IMR-90 (cell line): Measurements from ENCODE around the gene PXN. TPM values are rescaled to one million over a fixed set of nuclear protein-coding genes. Genes with fewer than 3 reads are reported as not detected.
A peak's percentile ranks its signal among the peaks of the same experiment; 100 is the strongest.

Experiments
- ATAC-seq: fragments of 200-7000 bp; cut with Tn5 transposase; 2 replicates; pipeline ENCODE4 v1.9.1; 2020; ENCODE audit warnings: low read depth, mild to moderate bottlenecking, moderate library complexity
- BruUV-seq: library from RNA; stranded (reverse); fragments of 400-500 nt; replicated peaks from 2 replicates; lab custom pipeline; 2021; lab: Mats Ljungman, UMichigan
- CTCF ChIA-PET: fragments of 300-600 bp; formaldehyde crosslinking; extraction: SDS; loops from one replicate; lab custom pipeline; 2021; ENCODE audit warnings: antibody characterized with exemption; lab: Yijun Ruan, JAX
- POLR2A ChIA-PET: fragments of 300-600 bp; sonication (Branson Sonifier 250); formaldehyde crosslinking; loops from one replicate; lab custom pipeline; 2022; ENCODE audit warnings: antibody characterized with exemption; ENCODE audit not compliant: unreplicated experiment; lab: Charles Lee
- DNase-seq: peaks from one replicate; pipeline ENCODE4 v3.0.0; 2013
- H2AFZ ChIP-seq: replicated peaks from 2 replicates; pipeline ENCODE3; 2013; ENCODE audit warnings: low read length, mild to moderate bottlenecking; ENCODE audit not compliant: poor library complexity
- H2AK5ac ChIP-seq: 2 replicates; pipeline ENCODE4 v1.6.1; 2013; ENCODE audit warnings: low read depth, low read length, inconsistent platforms
- H2AK9ac ChIP-seq: replicated peaks from 2 replicates; pipeline ENCODE3; 2013; ENCODE audit warnings: mild to moderate bottlenecking, low read depth, low read length, moderate library complexity; ENCODE audit not compliant: poor library complexity
- H2BK120ac ChIP-seq: 2 replicates; pipeline ENCODE4 v1.6.1; 2013; ENCODE audit warnings: low read depth, low read length, inconsistent platforms
- H2BK15ac ChIP-seq: 3 replicates; pipeline ENCODE4 v1.6.1; 2013; ENCODE audit warnings: low read depth, low read length, inconsistent platforms
- H2BK20ac ChIP-seq: 2 replicates; pipeline ENCODE4 v1.6.1; 2013; ENCODE audit warnings: low read depth, mild to moderate bottlenecking, inconsistent platforms, low read length, moderate library complexity
- H2BK5ac ChIP-seq: 2 replicates; pipeline ENCODE4 v1.6.1; 2013; ENCODE audit warnings: mild to moderate bottlenecking, low read depth, low read length, inconsistent platforms; ENCODE audit not compliant: poor library complexity, severe bottlenecking
- H3K14ac ChIP-seq: replicated peaks from 2 replicates; pipeline ENCODE4 v1.6.1; 2013; ENCODE audit warnings: low read depth, low read length, inconsistent platforms
- H3K18ac ChIP-seq: 2 replicates; pipeline ENCODE4 v1.6.1; 2013; ENCODE audit warnings: low read depth, low read length, control low read depth
- H3K23ac ChIP-seq: 2 replicates; pipeline ENCODE4 v1.6.1; 2013; ENCODE audit warnings: low read depth, low read length, inconsistent platforms
- H3K27ac ChIP-seq: 2 replicates; pipeline ENCODE4 v1.5.1; 2013; ENCODE audit warnings: mild to moderate bottlenecking, control low read depth, low read length; ENCODE audit not compliant: insufficient read depth
- H3K27me3 ChIP-seq: 2 replicates; pipeline ENCODE4 v1.6.1; 2013; ENCODE audit warnings: low read length; ENCODE audit not compliant: control insufficient read depth, insufficient read depth
- H3K36me3 ChIP-seq: 2 replicates; pipeline ENCODE4 v1.6.1; 2013; ENCODE audit warnings: low read length, mixed read lengths; ENCODE audit not compliant: control insufficient read depth, insufficient read depth
- H3K4ac ChIP-seq: 2 replicates; pipeline ENCODE4 v1.6.1; 2013; ENCODE audit warnings: low read depth, low read length, inconsistent platforms
- H3K4me1 ChIP-seq: 2 replicates; pipeline ENCODE4 v1.6.1; 2013; ENCODE audit warnings: low read length, mixed read lengths; ENCODE audit not compliant: control insufficient read depth, insufficient read depth
- H3K4me2 ChIP-seq: 2 replicates; pipeline ENCODE4 v1.6.1; 2013; ENCODE audit warnings: low read depth, mild to moderate bottlenecking, control low read depth, low read length, moderate library complexity
- H3K4me3 ChIP-seq: 2 replicates; pipeline ENCODE4 v1.5.1; 2013; ENCODE audit warnings: low read depth, mild to moderate bottlenecking, control low read depth, low read length, moderate library complexity; ENCODE audit not compliant: insufficient read depth
- H3K56ac ChIP-seq: 2 replicates; pipeline ENCODE4 v1.6.1; 2013; ENCODE audit warnings: low read length, inconsistent platforms; ENCODE audit not compliant: insufficient read depth; ENCODE audit errors: extremely low read depth
- H3K79me1 ChIP-seq, 2 experiments: 2 replicates each; pipeline ENCODE4 v1.6.1; 2013; ENCODE audit warnings: low read length in 2 of 2, inconsistent platforms in 1 of 2, low read depth in 1 of 2
- H3K9ac ChIP-seq: 2 replicates; pipeline ENCODE4 v1.6.1; 2013; ENCODE audit warnings: low read depth, low read length, control low read depth
- H3K9me1 ChIP-seq: 2 replicates; pipeline ENCODE4 v1.6.1; 2013; ENCODE audit warnings: low read length, inconsistent platforms; ENCODE audit not compliant: insufficient read depth
- H3K9me3 ChIP-seq: 2 replicates; pipeline ENCODE4 v1.6.1; 2013; ENCODE audit warnings: low read length; ENCODE audit not compliant: control insufficient read depth, insufficient read depth
- H4K20me1 ChIP-seq: 2 replicates; pipeline ENCODE4 v1.6.1; 2013; ENCODE audit warnings: low read length, inconsistent platforms; ENCODE audit not compliant: insufficient read depth
- H4K5ac ChIP-seq: 2 replicates; pipeline ENCODE4 v1.6.1; 2013; ENCODE audit warnings: mild to moderate bottlenecking, low read depth, low read length, control low read depth
- H4K8ac ChIP-seq, 2 experiments: 2 replicates each; pipeline ENCODE4 v1.6.1; 2013; ENCODE audit warnings: low read depth in 2 of 2, low read length in 2 of 2, control low read depth in 1 of 2, inconsistent platforms in 1 of 2
- H4K91ac ChIP-seq: 2 replicates; pipeline ENCODE4 v1.6.1; 2013; ENCODE audit warnings: low read depth, low read length, inconsistent platforms; ENCODE audit not compliant: insufficient read depth
- CEBPB ChIP-seq: IDR thresholded peaks from 2 replicates; pipeline ENCODE4 v1.6.1; 2012; ENCODE audit warnings: low read depth, low read length, improper control_type of control experiment
- MAZ ChIP-seq: IDR thresholded peaks from 2 replicates; pipeline ENCODE4 v1.6.1; 2012; ENCODE audit warnings: low read depth, mild to moderate bottlenecking, low read length, improper control_type of control experiment, moderate library complexity, borderline replicate concordance
- NFE2L2 ChIP-seq: fragments of 150-350 bp; IDR thresholded peaks from 2 replicates; pipeline ENCODE4 v1.6.1; 2016; ENCODE audit warnings: low read depth, mild to moderate bottlenecking, low read length
- SMC3 ChIP-seq: fragments of 150-350 bp; IDR thresholded peaks from 2 replicates; pipeline ENCODE4 v1.6.1; 2016; ENCODE audit warnings: low read depth, mild to moderate bottlenecking, antibody characterized with exemption, low read length, moderate library complexity
- WGBS, 2 experiments: methylation state at CpG; one replicate each; pipeline versions ENCODE4 v1.1.5 to v1.1.7; 2013; ENCODE audit warnings: missing lambda C conversion rate in 2 of 2; ENCODE audit not compliant: insufficient read length in 1 of 2; ENCODE audit errors: extremely low coverage in 2 of 2; 5-methylcytosine and 5-hydroxymethylcytosine counted together
- dilution Hi-C: fragments of 300-500 bp; cut with HindIII; formaldehyde crosslinking; loops from one replicate; pipeline ENCODE4 v1.14.3; 2018; ENCODE audit warnings: low sequenced_read_pairs; ENCODE audit not compliant: unreplicated experiment
- in situ Hi-C: fragments of 300-500 bp; cut with MboI; formaldehyde crosslinking; loops from 3 replicates; pipeline ENCODE4 v1.14.3; 2019; ENCODE audit warnings: low sequenced_read_pairs, inconsistent platforms, mixed read lengths
- intact Hi-C: fragments of 100-400 bp; cut with micrococcal nuclease; formaldehyde crosslinking; loops from 2 replicates; pipeline ENCODE4 v1.10.0; 2022
- polyA plus RNA-seq, 3 experiments: library from polyadenylated mRNA; depleted of rRNA; stranded (reverse); fragments of >200 nt; gene quantifications; 2 replicates each; pipeline ENCODE4 v1.2.3, GENCODE V29; 2012; ENCODE audit warnings: low replicate concordance in 1 of 3
- total RNA-seq: library from RNA; depleted of rRNA; stranded (reverse); fragments of >200 nt; gene quantifications from 2 replicates; pipeline ENCODE4 v1.2.3, GENCODE V29; 2012
- TF ChIP-seq, protein P1 (sequence below): fragments of 150-350 bp; IDR thresholded peaks from 2 replicates; pipeline ENCODE4 v1.6.1; 2017; ENCODE audit warnings: mild to moderate bottlenecking, antibody characterized with exemption, low read length, low read depth

PXN gene
- total and polyA plus RNA-seq, 2 of the 4 experiments (the other 2 are of a cell fraction) = 46.6 to 134 TPM

GRCh38 chr12:120260607-120261006 is 4.9 kb downstream of the PXN start:
- Histone ChIP-seq H3K27me3 (no peaks in the 10 kb centered on the region), H3K9ac (no peak overlapping the region), H4K20me1 (peaks cover 89% of the 10 kb centered on the region), H2BK5ac (no peak overlapping the region), H3K9me3 (no peaks in the 10 kb centered on the region), H4K91ac (no peak overlapping the region), H3K23ac (no peak overlapping the region; the same call in 1 of the 2 replicates), H3K4me1 (peaks cover 40% of the 10 kb centered on the region), H2BK15ac (no peak overlapping the region), H3K14ac (peak overlapping the region; percentile 23; the same call in 1 of the 2 replicates), H2BK120ac (no peak overlapping the region), H3K27ac (no peak overlapping the region), H3K79me1 (peaks cover 2 to 62% of the 10 kb centered on the region in 2 experiments; a peak in 2 of 4 replicates), H3K4ac (no peak overlapping the region), H2AK5ac (no peak overlapping the region), H4K5ac (no peak overlapping the region), H4K8ac (no peak overlapping the region), H2AFZ (no peak overlapping the region), H3K4me2 (no peak overlapping the region), H3K56ac (no peak overlapping the region), H3K36me3 (peaks cover 7% of the 10 kb centered on the region), H3K4me3 (no peak overlapping the region), H2AK9ac (no peak overlapping the region), H3K9me1 (peaks cover 47% of the 10 kb centered on the region), H3K18ac (no peak overlapping the region), H2BK20ac (no peak overlapping the region)
- in situ Hi-C loops = loop anchor here (5.0 kb wide), 1 partner anchor 33 kb away; no protein-coding TSS in a partner anchor
- CTCF ChIA-PET = interaction anchor here (1.1 to 2.4 kb wide), 3 partner anchors 25 to 59 kb away, joined by 3 to 14 read pairs (median 8); no protein-coding TSS in a partner anchor
- BruUV-seq = no TSS peak
- DNase-seq (no peak), ATAC-seq (no peak)
- intact Hi-C loops = no loop called here
- dilution Hi-C loops = no loop called here
- no CpG with 5 or more reads among the region's 5 CpGs for WGBS, 2 experiments
- TF ChIP-seq, protein P1, sequence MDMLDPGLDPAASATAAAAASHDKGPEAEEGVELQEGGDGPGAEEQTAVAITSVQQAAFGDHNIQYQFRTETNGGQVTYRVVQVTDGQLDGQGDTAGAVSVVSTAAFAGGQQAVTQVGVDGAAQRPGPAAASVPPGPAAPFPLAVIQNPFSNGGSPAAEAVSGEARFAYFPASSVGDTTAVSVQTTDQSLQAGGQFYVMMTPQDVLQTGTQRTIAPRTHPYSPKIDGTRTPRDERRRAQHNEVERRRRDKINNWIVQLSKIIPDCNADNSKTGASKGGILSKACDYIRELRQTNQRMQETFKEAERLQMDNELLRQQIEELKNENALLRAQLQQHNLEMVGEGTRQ = no peak
- TF ChIP-seq NFE2L2 (no peak), MAZ (no peak), CEBPB (no peak), SMC3 (no peak)
- POLR2A ChIA-PET = interaction anchor here (1.1 to 6.5 kb wide), 2 partner anchors 29 to 59 kb away, joined by 3 to 39 read pairs; no protein-coding TSS in a partner anchor
